Globus pallidus (tissue), 1 donor: ENCODE results near the gene SLC5A6.

ENCODE experiments used
- DNase-seq: peaks from one replicate; pipeline ENCODE4 v3.0.0-alpha.2; 2015; ENCODE audit warnings: low spot score

SLC5A6 gene

GRCh38 chr2:27174638-27175037, 37.4 kb downstream of the SLC5A6 start:
- DNase-seq: no peak

- DNase-seq: no peak
These were observed 40.7 kb downstream of the SLC5A6 start for GRCh38 chr2:27171351-27171848.

- no peak for DNase-seq
These were observed 41.3 kb downstream of the SLC5A6 start for GRCh38 chr2:27170581-27171337.

GRCh38 chr2:27164960-27165763, 46.9 kb downstream of the SLC5A6 start:
- no peak for DNase-seq

- DNase-seq: no peak
These were observed 49.6 kb downstream of the SLC5A6 start for GRCh38 chr2:27162151-27163121.

GRCh38 chr2:27160191-27160590, 51.9 kb downstream of the SLC5A6 start:
- DNase-seq: no peak

GRCh38 chr2:27159271-27159670, 52.8 kb downstream of the SLC5A6 start:
- no peak for DNase-seq

- DNase-seq: no peak
These were observed 53.6 kb downstream of the SLC5A6 start for GRCh38 chr2:27158468-27158867.

GRCh38 chr2:27155069-27155520, 57.0 kb downstream of the SLC5A6 start:
- no peak for DNase-seq

- no peak for DNase-seq
These were observed 57.6 kb downstream of the SLC5A6 start for GRCh38 chr2:27154488-27154887.

GRCh38 chr2:27152796-27153464, 59.1 kb downstream of the SLC5A6 start:
- DNase-seq: no peak

- DNase-seq: no peak
These were observed 59.8 kb downstream of the SLC5A6 start for GRCh38 chr2:27152102-27152795.

- no peak for DNase-seq
These were observed 61.3 kb downstream of the SLC5A6 start for GRCh38 chr2:27150639-27151230.
